Prostate gland (tissue), 2 donors: Measurements from ENCODE around the gene NPM1. TPM values are rescaled to one million over a fixed set of nuclear protein-coding genes. Genes with fewer than 3 reads are reported as not detected.

Source experiments
- DNase-seq: peaks from one replicate; pipeline ENCODE4 v3.0.0-alpha.2; 2019; ENCODE audit warnings: low spot score
- H3K27ac ChIP-seq, 2 donors: fragments of 200-600 bp; sonication (generic); 2 replicates each; pipeline ENCODE4 v1.5.1; 2017 to 2019
- H3K27me3 ChIP-seq: fragments of 200-600 bp; sonication (generic); replicated peaks from 2 replicates; pipeline ENCODE4 v1.5.1; 2019; ENCODE audit not compliant: insufficient read depth
- H3K36me3 ChIP-seq, 2 donors: fragments of 200-600 bp; sonication (generic); 1 replicate in 1 of 2; 2 replicates in 1 of 2; pipeline versions ENCODE4 v1.5.1 to v1.8.1; 2017 to 2019
- H3K4me1 ChIP-seq: fragments of 200-600 bp; sonication (generic); replicated peaks from 2 replicates; pipeline ENCODE4 v1.5.1; 2019
- H3K4me3 ChIP-seq, 2 donors: fragments of 200-600 bp; sonication (generic); 2 replicates each; pipeline ENCODE4 v1.5.1; 2017 to 2019
- H3K9me3 ChIP-seq: fragments of 200-600 bp; sonication (generic); 2 replicates; pipeline ENCODE4 v1.5.1; 2017
- CTCF ChIP-seq, 4 experiments: fragments of 200-600 bp in 2 of 4; fragments of 450-650 bp in 2 of 4; sonication (generic) in 2 of 4; IDR thresholded peaks; 1 replicate in 3 of 4; 2 replicates in 1 of 4; pipeline ENCODE4 v1.5.1; 2016 to 2019; ENCODE audit warnings: antibody characterized with exemption in 4 of 4, mild to moderate bottlenecking in 2 of 4, moderate library complexity in 2 of 4
- POLR2A ChIP-seq: fragments of 450-650 bp; IDR thresholded peaks from one replicate; pipeline ENCODE4 v1.6.1; 2016; ENCODE audit warnings: antibody characterized with exemption, mild to moderate bottlenecking
- POLR2AphosphoS5 ChIP-seq: sonication (generic); formaldehyde crosslinking; IDR thresholded peaks from one replicate; pipeline ENCODE4 v1.6.1; 2017; ENCODE audit warnings: antibody characterized with exemption
- WGBS: methylation state at CpG from one replicate; pipeline ENCODE4 v1.1.5; 2018; 5-methylcytosine and 5-hydroxymethylcytosine counted together
- intact Hi-C: fragments of 100-400 bp; cut with DNase I; formaldehyde crosslinking; loops from one replicate; pipeline ENCODE4 v1.14.2; 2022
- total RNA-seq, 2 donors: library from RNA; depleted of rRNA; stranded (reverse); fragments of >200 nt; gene quantifications; one replicate each; pipeline ENCODE4 v1.1.0, GENCODE V29; 2016

NPM1 gene
- total RNA-seq, 2 donors from 2014 or later, result 397 to 544 TPM

GRCh38 chr5:171444582-171444981 is 56.9 kb downstream of the NPM1 start:
- Histone ChIP-seq H3K4me1 (no peaks in the 10 kb centered on the region), H3K27me3 (no peaks in the 10 kb centered on the region), H3K27ac (no peak overlapping the region), H3K4me3 (no peak overlapping the region), H3K36me3 (no peaks in the 10 kb centered on the region), H3K9me3 (no peaks in the 10 kb centered on the region)
- intact Hi-C loops, result no loop called here
- DNase-seq, result no peak
- TF ChIP-seq CTCF (IDR thresholded peaks at IDR 0.05) (no peak), POLR2A (no peak), POLR2AphosphoS5 (no peak)
- WGBS, result 92% methylated on average over 12 of the region's 12 CpGs

- TF ChIP-seq POLR2A, result no peak
- no peak for TF ChIP-seq POLR2AphosphoS5
- no peak for TF ChIP-seq CTCF (IDR thresholded peaks at IDR 0.05)
- H3K4me1 ChIP-seq, result no peaks in the 10 kb centered on the region
- no peak for DNase-seq
- 78% methylated on average over 13 of the region's 14 CpGs for WGBS
- intact Hi-C loops, result no loop called here
- H3K4me3 ChIP-seq, result no peak overlapping the region
- no peaks in the 10 kb centered on the region for H3K36me3 ChIP-seq
- no peaks in the 10 kb centered on the region for H3K9me3 ChIP-seq
- no peak overlapping the region for H3K27ac ChIP-seq
- no peaks in the 10 kb centered on the region for H3K27me3 ChIP-seq
Measured at GRCh38 chr5:171445644-171446516, 58.2 kb downstream of the NPM1 start.

- Histone ChIP-seq H3K4me3 (no peak overlapping the region), H3K27me3 (no peaks in the 10 kb centered on the region), H3K36me3 (no peaks in the 10 kb centered on the region), H3K9me3 (no peaks in the 10 kb centered on the region), H3K4me1 (no peaks in the 10 kb centered on the region), H3K27ac (no peak overlapping the region)
- 93% methylated on average over 5 of the region's 5 CpGs for WGBS
- no peak for DNase-seq
- no peak for TF ChIP-seq CTCF (IDR thresholded peaks at IDR 0.05)
- TF ChIP-seq POLR2AphosphoS5, result no peak
- TF ChIP-seq POLR2A, result no peak
- intact Hi-C loops, result no loop called here
Measured at GRCh38 chr5:171447226-171447625, 59.6 kb downstream of the NPM1 start.

- Histone ChIP-seq H3K36me3 (no peaks in the 10 kb centered on the region), H3K4me1 (no peaks in the 10 kb centered on the region), H3K27ac (no peak overlapping the region), H3K27me3 (no peaks in the 10 kb centered on the region), H3K4me3 (no peak overlapping the region), H3K9me3 (no peaks in the 10 kb centered on the region)
- intact Hi-C loops, result no loop called here
- WGBS, result 76% methylated on average over 10 of the region's 10 CpGs
- DNase-seq, result no peak
- TF ChIP-seq CTCF (IDR thresholded peaks at IDR 0.05) (no peak), POLR2AphosphoS5 (no peak), POLR2A (no peak)
Measured at GRCh38 chr5:171449426-171449825, 61.8 kb downstream of the NPM1 start.
